ENCODE data around the gene BLCAP. TPM values are rescaled to one million over a fixed set of nuclear protein-coding genes. Genes with fewer than 3 reads are reported as not detected.

The BLCAP gene
- total RNA-seq, 6 experiments from 2014 or later, result 32.7 to 75.5 (median 47.8) TPM

- Histone ChIP-seq H3K36me3 (peaks cover 0 to 14% (median 7%) of the 10 kb centered on the region in 4 donors), H3K4me1 (peaks cover 0 to 49% (median 21%) of the 10 kb centered on the region in 4 donors), H3K27me3 (no peaks in the 10 kb centered on the region), H3K9me3 (no peaks in the 10 kb centered on the region), H3K27ac (no peak overlapping the region), H3K4me3 (no peak overlapping the region)
- 71% methylated on average over 4 of the region's 36 CpGs for WGBS (ENCODE audit: insufficient coverage, low coverage, low lambda C conversion rate, missing lambda C conversion rate)
- ATAC-seq (no peak), DNase-seq (peak in 1 of 3 donors; percentile 42)
- intact Hi-C loops (cut with DNase I), result loop anchor here in 1 of 2 donors (10.0 kb wide), 1 partner anchor 128 kb away; no protein-coding TSS in a partner anchor
- TF ChIP-seq, protein P1, sequence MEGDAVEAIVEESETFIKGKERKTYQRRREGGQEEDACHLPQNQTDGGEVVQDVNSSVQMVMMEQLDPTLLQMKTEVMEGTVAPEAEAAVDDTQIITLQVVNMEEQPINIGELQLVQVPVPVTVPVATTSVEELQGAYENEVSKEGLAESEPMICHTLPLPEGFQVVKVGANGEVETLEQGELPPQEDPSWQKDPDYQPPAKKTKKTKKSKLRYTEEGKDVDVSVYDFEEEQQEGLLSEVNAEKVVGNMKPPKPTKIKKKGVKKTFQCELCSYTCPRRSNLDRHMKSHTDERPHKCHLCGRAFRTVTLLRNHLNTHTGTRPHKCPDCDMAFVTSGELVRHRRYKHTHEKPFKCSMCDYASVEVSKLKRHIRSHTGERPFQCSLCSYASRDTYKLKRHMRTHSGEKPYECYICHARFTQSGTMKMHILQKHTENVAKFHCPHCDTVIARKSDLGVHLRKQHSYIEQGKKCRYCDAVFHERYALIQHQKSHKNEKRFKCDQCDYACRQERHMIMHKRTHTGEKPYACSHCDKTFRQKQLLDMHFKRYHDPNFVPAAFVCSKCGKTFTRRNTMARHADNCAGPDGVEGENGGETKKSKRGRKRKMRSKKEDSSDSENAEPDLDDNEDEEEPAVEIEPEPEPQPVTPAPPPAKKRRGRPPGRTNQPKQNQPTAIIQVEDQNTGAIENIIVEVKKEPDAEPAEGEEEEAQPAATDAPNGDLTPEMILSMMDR (IDR thresholded peaks at IDR 0.05), result no peak
- no peak for TF ChIP-seq POLR2A (IDR thresholded peaks at IDR 0.05)
Observed at GRCh38 chr20:37522260-37523011, 5.2 kb downstream of the BLCAP start.

GRCh38 chr20:37521061-37521771 is 6.5 kb downstream of the BLCAP start, which contains the start of gene NNAT:
Gene NNAT (plus strand): TSS chr20:37521250. CDS start chr20:37521332, 82 bp downstream.
- H3K27ac ChIP-seq, result no peak within 1 kb of the TSS
- peaks cover 0 to 49% (median 22%) of the 10 kb centered on the region in 4 donors for H3K4me1 ChIP-seq
- no peaks in the 10 kb centered on the region for H3K9me3 ChIP-seq
- DNase-seq (no peak), ATAC-seq (no peak)
- H3K36me3 ChIP-seq, result peaks cover 0 to 22% (median 9%) of the 10 kb centered on the region in 4 donors
- intact Hi-C loops (cut with DNase I), result loop anchor here in 1 of 2 donors (10.0 kb wide), 1 partner anchor 126 kb away; no protein-coding TSS in a partner anchor
- no peak within 1 kb of the TSS for H3K4me3 ChIP-seq
- H3K27me3 ChIP-seq, result no peaks in the 10 kb centered on the region
- 74% methylated on average over 39 of the region's 69 CpGs for WGBS (ENCODE audit: insufficient coverage, low coverage, low lambda C conversion rate, missing lambda C conversion rate)
- no peak for TF ChIP-seq POLR2A (IDR thresholded peaks at IDR 0.05)
- TF ChIP-seq, protein P1 (IDR thresholded peaks at IDR 0.05), result no peak

DNA sequence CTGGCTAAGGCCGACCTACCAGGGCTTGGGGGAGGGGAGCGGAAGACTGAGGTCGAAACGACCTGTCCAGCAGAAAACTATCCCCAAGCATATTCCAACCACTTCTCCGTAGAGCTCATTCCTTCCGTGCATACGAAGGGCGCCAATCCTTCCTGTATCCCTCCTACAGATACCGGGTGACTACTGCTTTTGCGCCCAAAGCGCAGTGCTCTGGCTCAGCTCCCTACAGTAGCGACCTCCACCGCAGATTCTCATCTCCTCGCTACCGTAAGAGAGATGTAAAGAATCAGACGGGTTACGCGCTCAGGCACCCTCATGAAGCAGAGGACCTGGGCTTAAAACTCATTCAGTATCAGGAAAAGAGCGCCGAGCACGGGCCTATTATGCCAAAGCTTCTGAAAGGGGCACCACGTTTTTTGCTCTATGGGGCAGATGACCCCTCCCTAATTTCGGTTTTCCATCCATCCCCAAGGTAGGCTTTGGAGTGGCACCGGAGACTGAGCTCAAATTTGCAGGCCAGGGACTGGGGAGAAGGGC is 7.2 kb downstream of the BLCAP start:
- Histone ChIP-seq H3K9me3 (no peaks in the 10 kb centered on the region), H3K27me3 (no peaks in the 10 kb centered on the region), H3K4me1 (peaks cover 0 to 44% (median 19%) of the 10 kb centered on the region in 4 donors), H3K4me3 (no peak overlapping the region), H3K36me3 (peaks cover 0 to 22% (median 9%) of the 10 kb centered on the region in 4 donors), H3K27ac (no peak overlapping the region)
- intact Hi-C loops (cut with DNase I), result loop anchor here in 1 of 2 donors (10.0 kb wide), 1 partner anchor 126 kb away; no protein-coding TSS in a partner anchor
- ATAC-seq, result no peak
- no peak for DNase-seq
- TF ChIP-seq, protein P1 (IDR thresholded peaks at IDR 0.05), result no peak
- TF ChIP-seq POLR2A (IDR thresholded peaks at IDR 0.05), result no peak
- 86% methylated on average over 14 of the region's 24 CpGs for WGBS (ENCODE audit: insufficient coverage, low coverage, low lambda C conversion rate, missing lambda C conversion rate)

All from right lobe of liver (tissue), 6 donors.